ENCODE data around the gene ANKS1A. TPM values are rescaled to one million over a fixed set of nuclear protein-coding genes. Genes with fewer than 3 reads are reported as not detected.
A peak's percentile ranks its signal among the peaks of the same experiment; 100 is the strongest.

ANKS1A gene
- total RNA-seq, 1 donor from 2014 or later: 11.5 TPM

DNA sequence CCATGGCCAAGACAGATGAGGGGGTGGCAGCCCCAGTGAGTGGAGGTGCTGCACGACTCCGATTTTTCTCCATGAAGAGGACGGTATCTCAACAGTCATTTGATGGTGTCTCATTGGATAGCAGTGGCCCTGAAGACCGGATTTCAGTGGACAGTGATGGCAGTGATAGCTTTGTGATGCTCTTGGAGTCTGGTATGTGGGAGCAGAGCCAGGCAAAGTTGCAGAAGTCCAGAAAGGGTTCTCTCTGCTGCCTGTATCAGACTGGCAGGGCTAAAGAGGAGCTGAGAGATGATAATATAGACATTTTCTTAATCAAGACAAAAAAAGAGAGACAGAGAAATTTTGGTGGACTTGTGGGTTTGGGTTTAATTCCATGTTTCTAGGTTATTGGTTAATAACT, 25.0 kb upstream of the ANKS1A start:
- Histone ChIP-seq H3K9ac (ENCODE audit: low read depth in 1 of 3, low read length in 3 of 3) (no peak overlapping the region), H3K4me1 (ENCODE audit: control insufficient read depth in 3 of 3, insufficient read depth in 3 of 3, low read length in 3 of 3) (peaks cover 7 to 16% (median 10%) of the 10 kb centered on the region in 3 donors), H3K9me3 (ENCODE audit: control insufficient read depth in 3 of 3, low read length in 3 of 3) (no peaks in the 10 kb centered on the region), H3K4me3 (ENCODE audit: low read length in 3 of 3) (no peak overlapping the region), H3K27ac (ENCODE audit: low read depth, low read length) (peak overlapping the region; percentile 70), H3K36me3 (ENCODE audit: control insufficient read depth in 3 of 3, insufficient read depth in 3 of 3, low read length in 3 of 3) (peaks cover 11 to 26% (median 22%) of the 10 kb centered on the region in 3 donors), H3K27me3 (ENCODE audit: control insufficient read depth in 3 of 3, insufficient read depth in 3 of 3, low read length in 3 of 3) (no peaks in the 10 kb centered on the region)

DNA sequence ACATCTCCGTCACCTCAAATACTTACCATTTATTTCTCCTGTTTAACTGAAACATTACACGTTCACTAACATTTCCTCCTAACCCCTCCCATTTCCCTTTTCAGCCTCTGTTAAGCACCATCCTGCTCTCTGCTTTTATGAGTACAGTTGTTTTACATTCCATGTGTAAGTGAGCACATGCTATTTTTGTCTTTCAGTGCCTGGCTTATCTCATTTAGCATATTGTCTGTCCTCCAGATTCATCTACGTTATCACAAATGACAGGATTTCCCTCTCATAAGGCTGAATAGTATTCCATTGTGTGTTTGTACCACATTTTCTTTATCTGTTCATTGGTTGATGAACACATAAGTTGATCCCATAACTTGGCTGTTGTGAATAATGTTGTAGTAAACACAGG, 23.9 kb upstream of the ANKS1A start:
- peaks cover 6 to 19% (median 17%) of the 10 kb centered on the region in 3 donors for H3K36me3 ChIP-seq (ENCODE audit: control insufficient read depth in 3 of 3, insufficient read depth in 3 of 3, low read length in 3 of 3)
- no peaks in the 10 kb centered on the region for H3K9me3 ChIP-seq (ENCODE audit: control insufficient read depth in 3 of 3, low read length in 3 of 3)
- no peaks in the 10 kb centered on the region for H3K27me3 ChIP-seq (ENCODE audit: control insufficient read depth in 3 of 3, insufficient read depth in 3 of 3, low read length in 3 of 3)
- H3K4me1 ChIP-seq (ENCODE audit: control insufficient read depth in 3 of 3, insufficient read depth in 3 of 3, low read length in 3 of 3): peaks cover 7 to 16% (median 10%) of the 10 kb centered on the region in 3 donors
- H3K27ac ChIP-seq (ENCODE audit: low read depth, low read length): peak overlapping the region; percentile 70
- no peak overlapping the region for H3K9ac ChIP-seq (ENCODE audit: low read depth in 1 of 3, low read length in 3 of 3)
- no peak overlapping the region for H3K4me3 ChIP-seq (ENCODE audit: low read length in 3 of 3)

DNA sequence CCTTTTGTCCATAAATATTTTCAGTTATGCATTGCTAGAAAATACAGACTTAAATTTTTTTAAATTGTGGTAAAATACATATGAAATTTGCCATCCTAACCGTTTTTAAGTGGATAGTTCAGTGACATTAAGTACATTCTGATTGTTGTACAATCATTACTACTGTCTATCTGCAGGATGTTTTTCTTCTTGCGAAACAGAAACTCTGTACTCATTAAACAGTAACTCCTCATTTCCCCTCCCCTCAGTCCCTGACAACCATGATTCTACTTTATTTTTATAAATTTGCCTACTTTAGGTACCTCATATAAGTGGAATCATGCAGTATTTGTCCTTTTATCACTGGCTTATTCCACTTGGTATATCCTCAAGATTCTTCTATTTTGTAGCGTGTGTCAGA, 22.5 kb upstream of the ANKS1A start:
- H3K4me1 ChIP-seq (ENCODE audit: control insufficient read depth in 3 of 3, insufficient read depth in 3 of 3, low read length in 3 of 3): peaks cover 7 to 16% (median 10%) of the 10 kb centered on the region in 3 donors
- no peak overlapping the region for H3K4me3 ChIP-seq (ENCODE audit: low read length in 3 of 3)
- no peak overlapping the region for H3K9ac ChIP-seq (ENCODE audit: low read depth in 1 of 3, low read length in 3 of 3)
- no peaks in the 10 kb centered on the region for H3K9me3 ChIP-seq (ENCODE audit: control insufficient read depth in 3 of 3, low read length in 3 of 3)
- peaks cover 15 to 25% (median 24%) of the 10 kb centered on the region in 3 donors for H3K36me3 ChIP-seq (ENCODE audit: control insufficient read depth in 3 of 3, insufficient read depth in 3 of 3, low read length in 3 of 3)
- no peaks in the 10 kb centered on the region for H3K27me3 ChIP-seq (ENCODE audit: control insufficient read depth in 3 of 3, insufficient read depth in 3 of 3, low read length in 3 of 3)
- no peak overlapping the region for H3K27ac ChIP-seq (ENCODE audit: low read depth, low read length)

DNA sequence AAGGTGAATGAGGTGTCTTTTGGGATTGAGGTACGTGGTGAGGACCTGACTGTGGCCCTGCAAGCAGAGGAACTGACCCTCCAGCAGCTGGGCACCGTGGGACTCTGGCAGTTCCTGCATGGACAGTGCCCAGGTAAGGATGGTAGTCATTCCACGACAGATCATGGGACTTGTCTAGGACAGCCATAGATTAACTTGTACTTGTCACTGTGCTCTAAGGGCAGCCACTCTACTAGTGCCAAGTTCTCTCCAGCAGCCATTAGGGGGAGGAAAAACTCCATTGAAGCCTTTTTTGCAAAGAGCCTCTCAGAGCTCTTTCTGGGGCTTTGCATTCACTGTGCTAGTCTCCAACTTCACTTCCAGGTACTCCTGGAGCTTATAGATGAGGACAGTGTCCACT, 21.6 kb upstream of the ANKS1A start:
- H3K4me1 ChIP-seq (ENCODE audit: control insufficient read depth in 3 of 3, insufficient read depth in 3 of 3, low read length in 3 of 3): peaks cover 7 to 16% (median 10%) of the 10 kb centered on the region in 3 donors
- no peak overlapping the region for H3K9ac ChIP-seq (ENCODE audit: low read depth in 1 of 3, low read length in 3 of 3)
- H3K9me3 ChIP-seq (ENCODE audit: control insufficient read depth in 3 of 3, low read length in 3 of 3): no peaks in the 10 kb centered on the region
- no peaks in the 10 kb centered on the region for H3K27me3 ChIP-seq (ENCODE audit: control insufficient read depth in 3 of 3, insufficient read depth in 3 of 3, low read length in 3 of 3)
- peaks cover 25 to 35% (median 34%) of the 10 kb centered on the region in 3 donors for H3K36me3 ChIP-seq (ENCODE audit: control insufficient read depth in 3 of 3, insufficient read depth in 3 of 3, low read length in 3 of 3)
- no peak overlapping the region for H3K4me3 ChIP-seq (ENCODE audit: low read length in 3 of 3)
- no peak overlapping the region for H3K27ac ChIP-seq (ENCODE audit: low read depth, low read length)

DNA sequence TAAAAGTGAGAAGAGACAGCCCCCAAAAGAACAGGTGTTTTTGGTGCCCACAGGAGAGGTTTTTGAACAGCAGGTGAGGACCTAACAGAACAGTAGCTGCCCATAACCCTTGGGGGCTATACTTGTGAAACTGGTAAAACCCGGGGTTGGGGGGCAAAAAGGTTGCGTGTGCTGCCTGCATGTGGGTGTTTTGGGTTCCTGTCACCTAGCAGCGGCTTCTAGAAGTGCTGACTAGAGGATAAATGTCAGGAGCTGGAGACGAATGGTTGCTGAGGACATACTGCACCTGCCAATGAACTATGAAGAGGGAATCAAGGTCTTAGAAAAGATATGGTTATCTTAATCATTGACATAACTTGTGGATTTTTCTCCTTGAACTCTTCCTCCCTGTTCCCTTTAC, 17.2 kb upstream of the ANKS1A start:
- peaks cover 35 to 65% (median 57%) of the 10 kb centered on the region in 3 donors for H3K36me3 ChIP-seq (ENCODE audit: control insufficient read depth in 3 of 3, insufficient read depth in 3 of 3, low read length in 3 of 3)

DNA sequence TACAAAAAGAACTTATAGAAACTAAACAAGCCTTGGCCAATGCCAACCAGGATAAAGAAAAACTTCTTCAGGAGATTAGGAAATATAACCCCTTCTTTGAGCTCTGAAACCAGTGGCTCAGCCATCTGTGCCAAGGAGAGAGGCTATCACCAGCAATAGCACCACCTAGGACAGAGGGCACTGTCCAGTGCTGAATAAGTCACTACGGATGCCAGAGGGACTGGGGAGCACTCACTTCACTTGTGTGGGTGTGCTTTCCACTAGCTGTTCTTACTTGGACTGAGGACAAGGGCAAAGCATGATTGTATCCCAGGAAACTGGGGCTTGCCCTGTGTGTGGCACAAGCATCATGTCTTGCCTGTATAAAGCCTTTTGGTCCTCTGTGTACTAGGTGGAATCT, 16.7 kb upstream of the ANKS1A start:
- H3K9ac ChIP-seq (ENCODE audit: low read depth in 1 of 3, low read length in 3 of 3): no peak overlapping the region
- H3K9me3 ChIP-seq (ENCODE audit: control insufficient read depth in 3 of 3, low read length in 3 of 3): no peaks in the 10 kb centered on the region
- no peak overlapping the region for H3K27ac ChIP-seq (ENCODE audit: low read depth, low read length)
- peaks cover 33 to 62% (median 54%) of the 10 kb centered on the region in 3 donors for H3K36me3 ChIP-seq (ENCODE audit: control insufficient read depth in 3 of 3, insufficient read depth in 3 of 3, low read length in 3 of 3)
- H3K27me3 ChIP-seq (ENCODE audit: control insufficient read depth in 3 of 3, insufficient read depth in 3 of 3, low read length in 3 of 3): no peaks in the 10 kb centered on the region
- H3K4me3 ChIP-seq (ENCODE audit: low read length in 3 of 3): no peak overlapping the region
- H3K4me1 ChIP-seq (ENCODE audit: control insufficient read depth in 3 of 3, insufficient read depth in 3 of 3, low read length in 3 of 3): peaks cover 0 to 1% (median under 1%) of the 10 kb centered on the region in 3 donors

More for the DNA sequence above, 17.2 kb upstream of the ANKS1A start:
- no peaks in the 10 kb centered on the region for H3K27me3 ChIP-seq (ENCODE audit: control insufficient read depth in 3 of 3, insufficient read depth in 3 of 3, low read length in 3 of 3)
- H3K27ac ChIP-seq (ENCODE audit: low read depth, low read length): no peak overlapping the region
- H3K4me1 ChIP-seq (ENCODE audit: control insufficient read depth in 3 of 3, insufficient read depth in 3 of 3, low read length in 3 of 3): peaks cover 0 to 2% (median 2%) of the 10 kb centered on the region in 3 donors
- H3K9me3 ChIP-seq (ENCODE audit: control insufficient read depth in 3 of 3, low read length in 3 of 3): no peaks in the 10 kb centered on the region
- no peak overlapping the region for H3K9ac ChIP-seq (ENCODE audit: low read depth in 1 of 3, low read length in 3 of 3)
- no peak overlapping the region for H3K4me3 ChIP-seq (ENCODE audit: low read length in 3 of 3)

DNA sequence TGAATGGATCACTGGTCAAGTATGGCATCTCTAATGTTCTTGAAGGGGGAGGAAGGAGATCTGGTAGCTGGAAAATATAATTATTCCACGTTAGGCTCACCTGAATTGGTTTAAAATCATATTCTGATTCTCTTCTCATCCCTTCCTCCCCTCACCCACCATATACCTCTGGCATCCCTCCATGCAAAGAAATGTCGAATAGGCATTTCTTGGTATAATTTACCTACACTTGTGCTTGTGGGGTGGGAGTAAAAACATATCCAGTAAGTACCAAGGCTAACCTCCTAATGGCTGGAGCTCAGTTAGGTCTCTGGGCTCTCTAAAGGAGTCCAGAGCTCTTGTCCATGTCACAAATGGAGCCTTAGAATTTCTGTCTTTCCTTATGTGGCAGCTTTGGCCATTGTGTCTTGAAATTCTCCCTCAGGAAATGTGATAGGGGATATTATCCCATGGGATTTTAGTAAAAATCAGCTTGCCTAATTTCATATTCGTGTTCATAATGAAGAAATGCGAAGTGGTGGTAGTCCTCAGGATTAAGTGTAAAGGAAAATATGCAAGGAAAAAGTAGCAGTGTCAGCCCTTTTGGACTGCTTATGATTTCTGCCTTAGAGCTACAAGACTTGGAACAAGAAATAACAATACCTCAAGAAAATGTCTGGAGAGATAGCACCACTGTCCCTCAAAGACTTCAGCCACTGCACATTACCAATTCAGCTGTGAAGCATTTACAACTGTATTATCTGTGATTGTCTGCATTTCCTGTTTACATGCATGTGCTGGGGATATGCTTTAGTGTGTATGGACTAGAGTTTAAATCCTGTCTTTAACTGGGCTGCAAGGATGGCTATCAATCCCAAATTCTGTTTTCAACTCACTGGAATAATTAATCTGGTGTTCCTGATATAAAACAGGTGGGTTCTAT, 13.5 kb upstream of the ANKS1A start:
- Histone ChIP-seq H3K27ac (ENCODE audit: low read depth, low read length) (no peak overlapping the region), H3K36me3 (ENCODE audit: control insufficient read depth in 3 of 3, insufficient read depth in 3 of 3, low read length in 3 of 3) (peaks cover 32 to 73% (median 63%) of the 10 kb centered on the region in 3 donors), H3K4me1 (ENCODE audit: control insufficient read depth in 3 of 3, insufficient read depth in 3 of 3, low read length in 3 of 3) (no peaks in the 10 kb centered on the region), H3K9me3 (ENCODE audit: control insufficient read depth in 3 of 3, low read length in 3 of 3) (no peaks in the 10 kb centered on the region), H3K27me3 (ENCODE audit: control insufficient read depth in 3 of 3, insufficient read depth in 3 of 3, low read length in 3 of 3) (no peaks in the 10 kb centered on the region), H3K9ac (ENCODE audit: low read depth in 1 of 3, low read length in 3 of 3) (no peak overlapping the region), H3K4me3 (ENCODE audit: low read length in 3 of 3) (no peak overlapping the region)

DNA sequence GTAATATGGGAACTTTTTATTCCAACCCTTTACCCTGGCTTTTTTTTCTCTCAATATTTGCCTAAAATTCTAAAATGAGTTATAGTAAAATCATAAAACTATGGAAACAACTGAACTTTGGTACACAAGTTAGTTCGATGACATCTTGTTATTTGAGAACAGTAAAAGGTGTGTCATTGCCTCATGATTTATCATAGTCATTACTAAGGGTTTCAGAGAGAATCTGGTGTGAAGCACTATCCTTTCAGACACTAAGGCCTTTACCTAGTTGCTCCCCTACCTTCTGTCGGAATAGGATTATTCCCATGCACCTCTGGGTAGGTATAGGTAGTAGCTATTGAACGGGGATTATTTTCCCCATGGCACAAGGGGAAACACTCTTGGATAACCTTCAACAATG, 12.6 kb upstream of the ANKS1A start:
- no peak overlapping the region for H3K9ac ChIP-seq (ENCODE audit: low read depth in 1 of 3, low read length in 3 of 3)
- no peaks in the 10 kb centered on the region for H3K27me3 ChIP-seq (ENCODE audit: control insufficient read depth in 3 of 3, insufficient read depth in 3 of 3, low read length in 3 of 3)
- H3K27ac ChIP-seq (ENCODE audit: low read depth, low read length): no peak overlapping the region
- no peak overlapping the region for H3K4me3 ChIP-seq (ENCODE audit: low read length in 3 of 3)
- H3K4me1 ChIP-seq (ENCODE audit: control insufficient read depth in 3 of 3, insufficient read depth in 3 of 3, low read length in 3 of 3): no peaks in the 10 kb centered on the region
- H3K36me3 ChIP-seq (ENCODE audit: control insufficient read depth in 3 of 3, insufficient read depth in 3 of 3, low read length in 3 of 3): peaks cover 24 to 63% (median 55%) of the 10 kb centered on the region in 3 donors
- H3K9me3 ChIP-seq (ENCODE audit: control insufficient read depth in 3 of 3, low read length in 3 of 3): no peaks in the 10 kb centered on the region

DNA sequence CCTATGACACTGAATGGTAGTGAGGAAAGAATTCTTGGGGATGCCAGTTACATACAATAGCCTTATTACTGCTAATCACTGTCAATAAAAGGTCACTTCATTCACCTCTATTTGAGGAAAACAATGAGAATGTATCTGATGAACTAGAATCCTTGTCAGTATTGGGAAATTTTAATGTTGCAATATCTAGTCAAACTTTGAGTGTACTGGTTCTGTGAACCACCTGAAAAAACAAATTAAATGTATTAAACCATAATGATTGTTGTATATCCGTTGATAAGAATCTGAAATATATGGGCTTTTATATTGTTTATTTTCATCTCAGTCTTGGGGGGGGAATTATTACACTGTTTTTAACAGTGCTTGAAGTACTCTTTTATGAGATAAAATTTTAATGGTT, 11.8 kb upstream of the ANKS1A start:
- Histone ChIP-seq H3K9ac (ENCODE audit: low read depth in 1 of 3, low read length in 3 of 3) (no peak overlapping the region), H3K4me1 (ENCODE audit: control insufficient read depth in 3 of 3, insufficient read depth in 3 of 3, low read length in 3 of 3) (no peaks in the 10 kb centered on the region), H3K27ac (ENCODE audit: low read depth, low read length) (no peak overlapping the region), H3K4me3 (ENCODE audit: low read length in 3 of 3) (no peak overlapping the region), H3K36me3 (ENCODE audit: control insufficient read depth in 3 of 3, insufficient read depth in 3 of 3, low read length in 3 of 3) (peaks cover 16 to 56% (median 47%) of the 10 kb centered on the region in 3 donors), H3K27me3 (ENCODE audit: control insufficient read depth in 3 of 3, insufficient read depth in 3 of 3, low read length in 3 of 3) (no peaks in the 10 kb centered on the region), H3K9me3 (ENCODE audit: control insufficient read depth in 3 of 3, low read length in 3 of 3) (no peaks in the 10 kb centered on the region)

DNA sequence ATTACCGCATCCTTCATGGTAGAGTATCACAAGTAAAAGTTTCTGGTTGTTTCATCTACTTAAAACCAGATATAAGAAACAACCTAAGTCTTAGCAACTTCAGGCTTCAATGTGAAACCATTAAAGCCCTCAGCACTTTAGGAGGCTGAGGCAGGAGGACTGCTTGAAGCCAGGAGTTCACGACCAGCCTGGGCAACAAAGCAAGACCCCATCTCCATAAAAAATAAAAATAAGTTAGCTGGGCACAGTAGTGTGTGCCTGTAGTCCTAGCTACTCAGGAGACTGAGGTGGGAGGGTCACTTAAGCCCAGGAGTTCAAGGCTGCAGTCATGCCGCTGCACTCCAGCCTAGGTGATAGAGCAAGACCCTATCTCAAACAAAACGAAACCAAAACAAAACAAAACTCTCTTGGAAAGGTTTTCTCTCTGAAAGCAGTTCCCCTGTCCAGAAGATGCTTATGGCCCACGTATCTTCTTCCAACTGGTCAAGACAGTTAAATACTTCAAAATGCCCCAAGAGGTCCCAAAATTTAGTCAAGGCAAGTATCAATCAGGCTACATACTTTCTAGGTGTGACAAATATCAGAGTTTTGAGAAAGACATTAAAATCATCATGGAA, 11.1 kb upstream of the ANKS1A start:
- Histone ChIP-seq H3K36me3 (ENCODE audit: control insufficient read depth in 3 of 3, insufficient read depth in 3 of 3, low read length in 3 of 3) (peaks cover 9 to 48% (median 40%) of the 10 kb centered on the region in 3 donors), H3K4me3 (ENCODE audit: low read length in 3 of 3) (no peak overlapping the region), H3K9ac (ENCODE audit: low read depth in 1 of 3, low read length in 3 of 3) (no peak overlapping the region), H3K27ac (ENCODE audit: low read depth, low read length) (no peak overlapping the region), H3K4me1 (ENCODE audit: control insufficient read depth in 3 of 3, insufficient read depth in 3 of 3, low read length in 3 of 3) (no peaks in the 10 kb centered on the region), H3K27me3 (ENCODE audit: control insufficient read depth in 3 of 3, insufficient read depth in 3 of 3, low read length in 3 of 3) (no peaks in the 10 kb centered on the region), H3K9me3 (ENCODE audit: control insufficient read depth in 3 of 3, low read length in 3 of 3) (no peaks in the 10 kb centered on the region)

All from skeletal muscle tissue (tissue), 4 donors.